Measurements from ENCODE around the gene CXCL5. TPM values are rescaled to one million over a fixed set of nuclear protein-coding genes. Genes with fewer than 3 reads are reported as not detected.

The CXCL5 gene
- total and polyA plus RNA-seq, 2 donors from 2014 or later: 0.63 TPM; not detected in 1

- Histone ChIP-seq H3K4me3 (ENCODE audit: low read length in 3 of 3) (no peak overlapping the region), H3K9ac (ENCODE audit: low read length in 3 of 3) (no peak overlapping the region), H3K27ac (ENCODE audit: low read depth in 2 of 2, low read length in 2 of 2) (no peak overlapping the region), H3K36me3 (ENCODE audit: control insufficient read depth in 2 of 3, insufficient read depth in 3 of 3, low read length in 3 of 3) (no peaks in the 10 kb centered on the region), H3K9me3 (ENCODE audit: control insufficient read depth in 2 of 3, insufficient read depth in 1 of 3, low read length in 3 of 3) (peaks cover 0 to 3% (median 0%) of the 10 kb centered on the region in 3 donors), H3K27me3 (ENCODE audit: control insufficient read depth, insufficient read depth, low read length) (no peaks in the 10 kb centered on the region), H3K4me1 (ENCODE audit: control insufficient read depth in 2 of 3, insufficient read depth in 2 of 3, low read depth in 1 of 3, low read length in 3 of 3) (no peaks in the 10 kb centered on the region)
- no peak for TF ChIP-seq CTCF (IDR thresholded peaks at IDR 0.05; ENCODE audit: borderline replicate concordance, extremely low read depth, insufficient read depth)
- FAIRE-seq: no peak
- no peak for DNase-seq
- intact Hi-C loops (cut with DNase I): no loop called here
These were observed 46.8 kb upstream of the CXCL5 start for GRCh38 chr4:74045247-74045646.

GRCh38 chr4:74044677-74045076, 46.2 kb upstream of the CXCL5 start:
- DNase-seq (no peak), FAIRE-seq (no peak)
- Histone ChIP-seq H3K4me3 (ENCODE audit: low read length in 3 of 3) (no peak overlapping the region), H3K9ac (ENCODE audit: low read length in 3 of 3) (no peak overlapping the region), H3K27ac (ENCODE audit: low read depth in 2 of 2, low read length in 2 of 2) (no peak overlapping the region), H3K27me3 (ENCODE audit: control insufficient read depth, insufficient read depth, low read length) (no peaks in the 10 kb centered on the region), H3K9me3 (ENCODE audit: control insufficient read depth in 2 of 3, insufficient read depth in 1 of 3, low read length in 3 of 3) (peaks cover 0 to 3% (median 0%) of the 10 kb centered on the region in 3 donors), H3K4me1 (ENCODE audit: control insufficient read depth in 2 of 3, insufficient read depth in 2 of 3, low read depth in 1 of 3, low read length in 3 of 3) (no peaks in the 10 kb centered on the region), H3K36me3 (ENCODE audit: control insufficient read depth in 2 of 3, insufficient read depth in 3 of 3, low read length in 3 of 3) (no peaks in the 10 kb centered on the region)
- TF ChIP-seq CTCF (IDR thresholded peaks at IDR 0.05; ENCODE audit: borderline replicate concordance, extremely low read depth, insufficient read depth): no peak
- intact Hi-C loops (cut with DNase I): no loop called here

- Histone ChIP-seq H3K4me3 (ENCODE audit: low read length in 3 of 3) (no peak overlapping the region), H3K27ac (ENCODE audit: low read depth in 2 of 2, low read length in 2 of 2) (no peak overlapping the region), H3K4me1 (ENCODE audit: control insufficient read depth in 2 of 3, insufficient read depth in 2 of 3, low read depth in 1 of 3, low read length in 3 of 3) (no peaks in the 10 kb centered on the region), H3K27me3 (ENCODE audit: control insufficient read depth, insufficient read depth, low read length) (no peaks in the 10 kb centered on the region), H3K36me3 (ENCODE audit: control insufficient read depth in 2 of 3, insufficient read depth in 3 of 3, low read length in 3 of 3) (no peaks in the 10 kb centered on the region), H3K9ac (ENCODE audit: low read length in 3 of 3) (no peak overlapping the region), H3K9me3 (ENCODE audit: control insufficient read depth in 2 of 3, insufficient read depth in 1 of 3, low read length in 3 of 3) (peaks cover 0 to 3% (median 0%) of the 10 kb centered on the region in 3 donors)
- no peak for FAIRE-seq
- TF ChIP-seq CTCF (IDR thresholded peaks at IDR 0.05; ENCODE audit: borderline replicate concordance, extremely low read depth, insufficient read depth): no peak
- no peak for DNase-seq
- intact Hi-C loops (cut with DNase I): no loop called here
These were observed 44.2 kb upstream of the CXCL5 start for GRCh38 chr4:74042681-74043080.

GRCh38 chr4:74041418-74041817, 42.9 kb upstream of the CXCL5 start:
- FAIRE-seq: no peak
- TF ChIP-seq CTCF (IDR thresholded peaks at IDR 0.05; ENCODE audit: borderline replicate concordance, extremely low read depth, insufficient read depth): no peak
- no peak overlapping the region for H3K9ac ChIP-seq (ENCODE audit: low read length in 3 of 3)
- no peak overlapping the region for H3K4me3 ChIP-seq (ENCODE audit: low read length in 3 of 3)
- H3K9me3 ChIP-seq (ENCODE audit: control insufficient read depth in 2 of 3, insufficient read depth in 1 of 3, low read length in 3 of 3): no peaks in the 10 kb centered on the region
- no peak overlapping the region for H3K27ac ChIP-seq (ENCODE audit: low read depth in 2 of 2, low read length in 2 of 2)
- no peaks in the 10 kb centered on the region for H3K27me3 ChIP-seq (ENCODE audit: control insufficient read depth, insufficient read depth, low read length)
- no peaks in the 10 kb centered on the region for H3K4me1 ChIP-seq (ENCODE audit: control insufficient read depth in 2 of 3, insufficient read depth in 2 of 3, low read depth in 1 of 3, low read length in 3 of 3)
- DNase-seq: no peak
- H3K36me3 ChIP-seq (ENCODE audit: control insufficient read depth in 2 of 3, insufficient read depth in 3 of 3, low read length in 3 of 3): no peaks in the 10 kb centered on the region
- intact Hi-C loops (cut with DNase I): no loop called here
